GM21381 (cell line): ENCODE results near the gene ZBTB1.
"Not testable (repeated sequence)": the region's sequence is repeated elsewhere in the genome, so short reads cannot be mapped to it uniquely, and the experiment has no call there.

Experiments used
- ATAC-seq: cut with Tn5 transposase; IDR thresholded peaks from one replicate; pipeline ENCODE4 v1.9.1; 2021; ENCODE audit warnings: mild to moderate bottlenecking, moderate library complexity; ENCODE audit not compliant: unreplicated experiment

The ZBTB1 gene

GRCh38 chr14:64563696-64564095 lies 59.1 kb downstream of the ZBTB1 start:
- ATAC-seq = no peak

GRCh38 chr14:64566651-64567122 lies 62.1 kb downstream of the ZBTB1 start:
- no peak for ATAC-seq

- ATAC-seq = no peak
These were observed 64.6 kb downstream of the ZBTB1 start for GRCh38 chr14:64569138-64569631.

- not testable (repeated sequence) for ATAC-seq
These were observed 65.1 kb downstream of the ZBTB1 start for GRCh38 chr14:64569646-64570045.

GRCh38 chr14:64572386-64573104 lies 68.0 kb downstream of the ZBTB1 start:
- ATAC-seq = no peak

- no peak for ATAC-seq
These were observed 68.5 kb downstream of the ZBTB1 start for GRCh38 chr14:64573109-64573508.
